ENCODE measurements around the gene CMTM4. TPM values are rescaled to one million over a fixed set of nuclear protein-coding genes. Genes with fewer than 3 reads are reported as not detected.
A peak's percentile ranks its signal among the peaks of the same experiment; 100 is the strongest.

Gene CMTM4
- total RNA-seq, 4 donors from 2014 or later, result 170 to 246 (median 201) TPM

GRCh38 chr16:66705790-66706505 is 9.4 kb upstream of the CMTM4 start:
- 46 to 49% methylated on average over 10 to 11 of the region's 11 CpGs for whole genome bisulfite sequencing, 2 donors
- Histone ChIP-seq H3K36me3 (no peaks in the 10 kb centered on the region), H3K27me3 (no peaks in the 10 kb centered on the region), H3K4me3 (replicated peaks in 1 of 3) (peak overlapping the region in 1 of 3 donors; percentile 0), H3K4me1 (peaks cover 38 to 65% of the 10 kb centered on the region in 2 donors), H3K27ac (peak overlapping the region; percentile 94 to 99 (median 96)), H3K9me3 (no peaks in the 10 kb centered on the region)
- peak; percentile 91 to 96 for DNase-seq
- intact Hi-C loops (cut with DNase I), result no loop called here
- TF ChIP-seq POLR2A (IDR thresholded peaks at IDR 0.05), result peak in 1 of 2 donors; percentile 47
- peak in 1 of 6 experiments; percentile 4 for TF ChIP-seq CTCF (IDR thresholded peaks at IDR 0.05)

- peak; percentile 37 to 41 for DNase-seq
- H3K4me3 ChIP-seq (replicated peaks in 1 of 3), result no peak overlapping the region
- H3K27me3 ChIP-seq, result no peaks in the 10 kb centered on the region
- 45 to 83% methylated on average over 9 of the region's 9 CpGs for WGBS, 2 donors
- peaks cover 43 to 81% of the 10 kb centered on the region in 2 donors for H3K4me1 ChIP-seq
- H3K36me3 ChIP-seq, result no peaks in the 10 kb centered on the region
- peak overlapping the region; percentile 47 to 88 (median 79) for H3K27ac ChIP-seq
- H3K9me3 ChIP-seq, result no peaks in the 10 kb centered on the region
- TF ChIP-seq POLR2A (IDR thresholded peaks at IDR 0.05) (no peak), CTCF (IDR thresholded peaks at IDR 0.05) (no peak)
- intact Hi-C loops (cut with DNase I), result no loop called here
Measured at GRCh38 chr16:66703406-66704215, 7.1 kb upstream of the CMTM4 start.

GRCh38 chr16:66701516-66701915 is 5.0 kb upstream of the CMTM4 start:
- Histone ChIP-seq H3K9me3 (no peaks in the 10 kb centered on the region), H3K4me3 (replicated peaks in 1 of 3) (no peak overlapping the region), H3K36me3 (no peaks in the 10 kb centered on the region), H3K27ac (peak overlapping the region; percentile 44 to 79 (median 65)), H3K4me1 (peaks cover 46 to 79% of the 10 kb centered on the region in 2 donors), H3K27me3 (no peaks in the 10 kb centered on the region)
- 88 to 92% methylated on average over 2 of the region's 2 CpGs for WGBS, 2 donors
- TF ChIP-seq POLR2A (IDR thresholded peaks at IDR 0.05) (no peak), CTCF (IDR thresholded peaks at IDR 0.05) (no peak)
- DNase-seq, result no peak
- intact Hi-C loops (cut with DNase I), result no loop called here

GRCh38 chr16:66701026-66701425 is 4.5 kb upstream of the CMTM4 start:
- Histone ChIP-seq H3K4me1 (peaks cover 41 to 74% of the 10 kb centered on the region in 2 donors), H3K4me3 (replicated peaks in 1 of 3) (no peak overlapping the region), H3K36me3 (no peaks in the 10 kb centered on the region), H3K27me3 (no peaks in the 10 kb centered on the region), H3K9me3 (no peaks in the 10 kb centered on the region), H3K27ac (peak overlapping the region; percentile 44 to 79 (median 65))
- intact Hi-C loops (cut with DNase I), result no loop called here
- WGBS, 2 donors, result 96 to 97% methylated on average over 2 of the region's 2 CpGs
- DNase-seq, result no peak
- TF ChIP-seq CTCF (IDR thresholded peaks at IDR 0.05) (no peak), POLR2A (IDR thresholded peaks at IDR 0.05) (no peak)

- peaks cover 42 to 69% of the 10 kb centered on the region in 2 donors for H3K4me1 ChIP-seq
- H3K4me3 ChIP-seq (replicated peaks in 1 of 3), result no peak overlapping the region
- H3K9me3 ChIP-seq, result no peaks in the 10 kb centered on the region
- TF ChIP-seq POLR2A (IDR thresholded peaks at IDR 0.05), result no peak
- TF ChIP-seq CTCF (IDR thresholded peaks at IDR 0.05), result no peak
- no peak for DNase-seq
- H3K36me3 ChIP-seq, result no peaks in the 10 kb centered on the region
- H3K27me3 ChIP-seq, result no peaks in the 10 kb centered on the region
- H3K27ac ChIP-seq, result peak overlapping the region; percentile 48 to 92 (median 63)
- intact Hi-C loops (cut with DNase I), result no loop called here
- WGBS, 2 donors, result 13 to 50% methylated on average over 1 of the region's 1 CpG
Measured at GRCh38 chr16:66699898-66700297, 3.4 kb upstream of the CMTM4 start.
